Suprapubic skin (tissue), 3 donors: ENCODE data around the gene AP3D1.

Experiments used
- CTCF ChIP-seq, 2 donors: fragments of 200-600 bp in 1 of 2; fragments of 450-650 bp in 1 of 2; sonication (generic) in 1 of 2; IDR thresholded peaks; one replicate each; pipeline ENCODE4 v1.5.1; 2016 to 2019; ENCODE audit warnings: antibody characterized with exemption in 2 of 2, mild to moderate bottlenecking in 1 of 2, moderate library complexity in 1 of 2
- POLR2AphosphoS5 ChIP-seq, 3 donors: sonication (generic); formaldehyde crosslinking; IDR thresholded peaks; one replicate each; pipeline ENCODE4 v1.6.1; 2017; ENCODE audit warnings: antibody characterized with exemption in 3 of 3

GRCh38 chr19:2126879-2127518 is 24.4 kb downstream of the AP3D1 start:
- no peak for TF ChIP-seq CTCF (IDR thresholded peaks at IDR 0.05)
- no peak for TF ChIP-seq POLR2AphosphoS5 (IDR thresholded peaks at IDR 0.05)
